HG03159 (cell line): Measurements from ENCODE around the gene FCAMR.

Experiments used
- ATAC-seq: cut with Tn5 transposase; IDR thresholded peaks from one replicate; pipeline ENCODE4 v1.9.1; 2021; ENCODE audit warnings: mild to moderate bottlenecking, moderate library complexity; ENCODE audit not compliant: unreplicated experiment

FCAMR gene

GRCh38 chr1:206960676-206961386 lies 9.4 kb downstream of the FCAMR start:
- no peak for ATAC-seq

- no peak for ATAC-seq
Observed at GRCh38 chr1:206958144-206958543, 12.1 kb downstream of the FCAMR start.

GRCh38 chr1:206957639-206958038 lies 12.6 kb downstream of the FCAMR start:
- no peak for ATAC-seq

GRCh38 chr1:206955476-206956451 lies 14.5 kb downstream of the FCAMR start:
- ATAC-seq, result no peak

- ATAC-seq, result no peak
Observed at GRCh38 chr1:206954459-206955342, 15.6 kb downstream of the FCAMR start.

GRCh38 chr1:206953626-206954025 lies 16.6 kb downstream of the FCAMR start:
- ATAC-seq, result no peak

- no peak for ATAC-seq
Observed at GRCh38 chr1:206953126-206953525, 17.1 kb downstream of the FCAMR start.

- no peak for ATAC-seq
Observed at GRCh38 chr1:206952171-206952570, 18.1 kb downstream of the FCAMR start.

- no peak for ATAC-seq
Observed at GRCh38 chr1:206951318-206952100, 18.8 kb downstream of the FCAMR start.

- ATAC-seq, result no peak
Observed at GRCh38 chr1:206949641-206950040, 20.6 kb downstream of the FCAMR start.

- ATAC-seq, result no peak
Observed at GRCh38 chr1:206949208-206949607, 21.1 kb downstream of the FCAMR start.

- no peak for ATAC-seq
Observed at GRCh38 chr1:206947255-206947654, 23.0 kb downstream of the FCAMR start.

GRCh38 chr1:206946261-206946660 lies 24.0 kb downstream of the FCAMR start, which contains the start of gene PIGR:
Gene PIGR, minus strand, starts transcription at chr1:206946466. Its CDS starts 5,935 bp downstream, at chr1:206940531.
- no peak for ATAC-seq

- no peak for ATAC-seq
Observed at GRCh38 chr1:206945779-206946178, 24.5 kb downstream of the FCAMR start.

GRCh38 chr1:206944703-206945102 lies 25.6 kb downstream of the FCAMR start:
- ATAC-seq, result no peak

- no peak for ATAC-seq
Observed at GRCh38 chr1:206941766-206942418, 28.4 kb downstream of the FCAMR start.

- ATAC-seq, result no peak
Observed at GRCh38 chr1:206940588-206940936, 29.7 kb downstream of the FCAMR start.

- no peak for ATAC-seq
Observed at GRCh38 chr1:206939841-206940587, 30.2 kb downstream of the FCAMR start.

- no peak for ATAC-seq
Observed at GRCh38 chr1:206939131-206939530, 31.1 kb downstream of the FCAMR start.
